ENCODE results near the gene CYBRD1. TPM values are rescaled to one million over a fixed set of nuclear protein-coding genes. Genes with fewer than 3 reads are reported as not detected.

The CYBRD1 gene
- polyA plus RNA-seq, 1 donor = 41.6 TPM

DNA sequence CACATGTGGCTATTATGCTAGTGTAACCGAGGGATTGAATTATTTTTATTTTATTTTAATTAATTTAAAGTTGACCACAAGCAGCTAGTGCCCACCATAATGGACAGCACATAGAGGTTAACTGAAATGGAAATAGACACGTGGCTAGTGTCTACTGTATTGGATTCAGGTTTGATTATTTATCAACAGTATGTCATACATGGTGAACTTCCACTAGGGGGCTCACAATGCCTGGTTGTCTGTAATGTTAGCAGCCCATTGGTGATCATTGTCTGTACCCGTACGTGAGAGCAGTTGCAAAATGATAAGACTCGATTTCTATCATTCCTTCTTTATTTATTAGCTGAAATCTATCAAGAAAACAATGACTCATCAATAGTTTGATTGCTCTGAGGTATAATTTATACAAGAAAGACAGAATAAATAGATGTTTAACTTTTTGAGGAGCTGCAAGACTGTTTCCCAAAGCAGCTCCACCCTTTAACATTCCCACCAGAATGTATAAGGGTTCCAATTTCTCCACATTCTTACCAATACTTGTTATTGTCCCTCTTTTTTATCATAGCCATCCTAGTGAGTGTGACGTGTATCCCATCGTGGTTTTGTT is 76.5 kb downstream of the CYBRD1 start:
- peak; percentile 33 for DNase-seq

DNA sequence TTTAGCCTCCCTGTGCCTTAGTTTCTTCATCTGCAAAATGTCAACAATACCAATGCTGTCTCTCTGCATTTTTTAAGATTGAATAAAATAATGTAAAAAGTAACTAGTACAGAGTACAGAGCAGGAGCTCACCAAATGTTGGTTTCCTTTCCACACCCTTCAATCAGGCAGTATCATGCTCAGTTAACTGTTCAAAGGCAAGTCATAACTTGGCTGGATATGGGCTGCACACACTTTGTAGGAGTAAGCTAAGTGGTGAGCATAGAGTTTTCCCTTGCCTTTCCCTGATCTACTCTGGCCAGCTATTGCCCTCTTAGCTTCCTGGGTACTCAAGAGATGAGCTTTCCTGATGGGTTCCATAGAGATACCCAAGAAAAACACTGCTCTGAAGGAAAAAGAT is 77.9 kb downstream of the CYBRD1 start:
- no peak for DNase-seq

DNA sequence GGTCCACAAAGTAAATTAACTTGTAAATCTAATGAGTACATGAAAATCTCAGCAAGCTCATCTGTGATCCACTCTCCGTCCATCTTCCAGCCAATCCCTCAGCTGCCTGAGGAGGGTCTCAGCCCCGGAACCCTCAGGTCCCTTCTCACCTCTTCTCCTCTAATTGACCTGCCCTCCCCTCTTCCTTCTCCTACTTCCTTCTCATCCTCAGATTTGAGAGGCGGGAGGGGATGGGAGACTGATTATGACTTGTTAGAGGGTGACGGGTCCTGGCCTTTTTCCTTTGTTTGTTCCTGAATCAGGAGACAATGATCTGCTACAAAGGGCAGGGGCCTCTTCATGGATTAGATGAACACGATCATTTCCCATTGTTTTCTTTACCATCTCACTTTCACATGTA is 80.1 kb downstream of the CYBRD1 start:
- no peak for DNase-seq

Other genes starting within 250 kb of the CYBRD1 start
- gene METTL8, start 88.5 kb upstream of the CYBRD1 start, polyA plus RNA-seq (ENCODE audit: insufficient read length) = 21.0 TPM
- 36.4 TPM for gene DCAF17, start 88.2 kb upstream of the CYBRD1 start, polyA plus RNA-seq (ENCODE audit: insufficient read length)
- gene DYNC1I2, start 165.0 kb downstream of the CYBRD1 start, polyA plus RNA-seq (ENCODE audit: insufficient read length) = 197 TPM